Body of pancreas (tissue), 4 donors: Measurements from ENCODE around the gene YPEL5.

Experiments
- POLR2A ChIP-seq, 3 donors: fragments of 450-650 bp; IDR thresholded peaks; one replicate each; pipeline ENCODE4 v1.6.1; 2016; ENCODE audit warnings: antibody characterized with exemption in 3 of 3, mild to moderate bottlenecking in 2 of 3
- TF ChIP-seq, protein P1 (sequence below), 7 experiments: fragments of 450-650 bp in 4 of 7; fragments of 200-600 bp in 3 of 7; sonication (generic) in 3 of 7; IDR thresholded peaks; one replicate each; pipeline ENCODE4 v1.5.1; 2016 to 2019; ENCODE audit warnings: antibody characterized with exemption in 7 of 7

DNA sequence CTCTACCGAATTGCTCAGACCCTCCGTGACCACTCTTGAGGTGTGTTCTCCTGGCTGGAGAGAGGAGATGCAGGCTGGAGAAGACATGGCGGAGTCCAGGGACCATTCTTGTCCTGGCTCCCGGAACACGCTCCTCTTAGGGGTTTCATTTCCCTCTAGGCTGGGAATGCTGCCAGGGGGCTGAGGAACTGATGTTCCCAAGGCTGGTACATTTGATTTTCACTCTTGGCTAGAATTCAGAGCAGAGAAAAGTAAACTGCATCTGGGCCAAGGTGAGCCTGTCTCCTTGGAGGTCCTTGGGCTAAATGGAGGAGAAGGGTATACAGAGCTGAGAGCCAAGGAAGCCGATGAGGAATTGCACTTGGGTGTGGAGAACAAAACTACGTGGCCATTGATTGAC is 56.3 kb downstream of the YPEL5 start:
- TF ChIP-seq POLR2A (IDR thresholded peaks at IDR 0.05) = no peak
- TF ChIP-seq, protein P1, sequence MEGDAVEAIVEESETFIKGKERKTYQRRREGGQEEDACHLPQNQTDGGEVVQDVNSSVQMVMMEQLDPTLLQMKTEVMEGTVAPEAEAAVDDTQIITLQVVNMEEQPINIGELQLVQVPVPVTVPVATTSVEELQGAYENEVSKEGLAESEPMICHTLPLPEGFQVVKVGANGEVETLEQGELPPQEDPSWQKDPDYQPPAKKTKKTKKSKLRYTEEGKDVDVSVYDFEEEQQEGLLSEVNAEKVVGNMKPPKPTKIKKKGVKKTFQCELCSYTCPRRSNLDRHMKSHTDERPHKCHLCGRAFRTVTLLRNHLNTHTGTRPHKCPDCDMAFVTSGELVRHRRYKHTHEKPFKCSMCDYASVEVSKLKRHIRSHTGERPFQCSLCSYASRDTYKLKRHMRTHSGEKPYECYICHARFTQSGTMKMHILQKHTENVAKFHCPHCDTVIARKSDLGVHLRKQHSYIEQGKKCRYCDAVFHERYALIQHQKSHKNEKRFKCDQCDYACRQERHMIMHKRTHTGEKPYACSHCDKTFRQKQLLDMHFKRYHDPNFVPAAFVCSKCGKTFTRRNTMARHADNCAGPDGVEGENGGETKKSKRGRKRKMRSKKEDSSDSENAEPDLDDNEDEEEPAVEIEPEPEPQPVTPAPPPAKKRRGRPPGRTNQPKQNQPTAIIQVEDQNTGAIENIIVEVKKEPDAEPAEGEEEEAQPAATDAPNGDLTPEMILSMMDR (IDR thresholded peaks at IDR 0.05) = no peak
